ENCODE measurements around the gene PDCD6IP. TPM values are rescaled to one million over a fixed set of nuclear protein-coding genes. Genes with fewer than 3 reads are reported as not detected.
"Not testable (repeated sequence)": the region's sequence is repeated elsewhere in the genome, so short reads cannot be mapped to it uniquely, and the experiment has no call there.

PDCD6IP gene
- polyA plus RNA-seq, 6 donors from 2014 or later, result 48.1 to 97.8 (median 91.0) TPM

- not testable (repeated sequence) for H3K4me1 Mint-ChIP-seq; H3K27ac Mint-ChIP-seq; H3K4me3 Mint-ChIP-seq; ATAC-seq (ENCODE audit: low read depth in 2 of 2); DNase-seq; H3K36me3 Mint-ChIP-seq; H3K9me3 Mint-ChIP-seq; H3K27me3 Mint-ChIP-seq
These were observed 17.0 kb upstream of the PDCD6IP start for GRCh38 chr3:33781413-33781812.

DNA sequence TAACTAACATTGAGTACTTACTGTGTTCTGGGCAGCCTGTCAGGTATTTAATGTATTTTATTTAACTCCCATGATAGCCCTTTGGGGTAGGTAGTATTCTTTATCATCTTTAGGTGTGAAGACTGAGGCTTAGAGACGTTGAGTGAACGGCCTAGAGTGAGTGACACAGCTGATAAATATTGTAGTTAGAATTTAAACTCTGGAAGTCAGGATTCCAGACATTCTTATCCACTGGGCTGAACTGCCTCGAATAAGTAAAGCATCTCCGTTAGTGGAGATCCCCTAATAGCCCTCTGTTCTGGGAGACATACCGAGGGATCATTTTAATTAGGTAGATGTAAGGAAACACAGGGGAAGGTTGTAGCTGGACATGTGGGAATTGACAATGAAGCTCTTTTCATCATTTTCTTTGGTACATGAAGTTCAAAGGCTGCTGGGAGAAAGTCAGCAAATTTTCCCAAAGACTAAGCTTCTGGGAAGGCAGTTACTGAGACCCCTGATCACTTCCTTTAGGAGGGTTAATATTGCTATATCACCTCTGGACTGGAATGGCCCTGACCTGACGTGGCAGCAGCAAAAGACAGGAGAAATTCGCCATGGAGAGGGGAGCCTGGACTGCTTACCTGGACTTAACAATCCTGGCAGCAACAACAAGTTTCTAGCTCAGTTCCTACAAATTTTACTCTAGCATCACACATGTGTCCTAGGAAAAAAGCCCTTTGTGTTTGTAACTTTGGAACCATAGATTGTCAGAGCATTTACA is 11.7 kb upstream of the PDCD6IP start:
- DNase-seq (no peak), ATAC-seq (ENCODE audit: low read depth in 2 of 2) (no peak)
- Mint-ChIP-seq H3K27ac (no peak overlapping the region), H3K36me3 (no peaks in the 10 kb centered on the region), H3K9me3 (no peaks in the 10 kb centered on the region), H3K4me3 (peak overlapping the region in 1 of 8 donors; percentile 25), H3K27me3 (peaks cover 0 to 15% (median 11%) of the 10 kb centered on the region in 3 donors), H3K4me1 (peaks cover 0 to 4% (median 2%) of the 10 kb centered on the region in 3 donors)

DNA sequence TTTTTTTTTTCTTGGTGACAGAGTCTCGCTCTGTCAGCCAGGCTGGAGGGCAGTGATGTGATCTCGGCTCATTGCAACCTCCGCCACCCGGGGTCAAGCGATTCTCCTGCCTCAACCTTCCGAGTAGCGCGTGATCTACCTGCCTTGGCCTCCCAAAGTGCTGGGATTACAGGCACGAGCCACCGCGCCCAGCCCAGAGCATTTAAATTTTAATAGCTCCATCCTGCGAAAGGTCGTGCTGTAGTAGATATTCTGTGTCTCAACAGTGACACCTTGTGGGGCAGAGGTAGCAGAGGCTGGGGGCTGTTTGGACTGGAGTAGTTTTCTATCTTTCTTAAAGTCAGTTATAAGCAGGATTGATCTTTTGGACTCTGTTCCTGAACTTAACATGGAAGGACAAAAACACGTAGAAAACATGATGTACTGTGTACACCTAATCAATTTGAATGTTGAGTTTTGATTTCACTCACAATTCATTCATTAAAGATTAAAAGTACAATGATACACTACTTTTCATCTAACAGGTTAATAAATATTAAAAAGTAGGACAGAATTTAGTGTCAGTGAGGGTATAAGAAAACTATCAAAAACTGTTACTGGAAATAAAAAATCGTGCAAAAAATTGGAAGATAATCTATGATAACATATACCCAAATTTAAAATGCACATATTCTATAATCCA is 11.0 kb upstream of the PDCD6IP start:
- Mint-ChIP-seq H3K4me3 (peak overlapping the region in 2 of 8 donors; percentile 21 to 25), H3K36me3 (no peaks in the 10 kb centered on the region), H3K27me3 (peaks cover 0 to 15% (median 11%) of the 10 kb centered on the region in 3 donors), H3K27ac (peak overlapping the region in 3 of 6 donors; percentile 2 to 39 (median 3)), H3K9me3 (no peaks in the 10 kb centered on the region), H3K4me1 (peaks cover 0 to 4% (median 4%) of the 10 kb centered on the region in 3 donors)
- peak; percentile 51 for DNase-seq
- peak; percentile 90 to 98 for ATAC-seq (ENCODE audit: low read depth in 2 of 2)

DNA sequence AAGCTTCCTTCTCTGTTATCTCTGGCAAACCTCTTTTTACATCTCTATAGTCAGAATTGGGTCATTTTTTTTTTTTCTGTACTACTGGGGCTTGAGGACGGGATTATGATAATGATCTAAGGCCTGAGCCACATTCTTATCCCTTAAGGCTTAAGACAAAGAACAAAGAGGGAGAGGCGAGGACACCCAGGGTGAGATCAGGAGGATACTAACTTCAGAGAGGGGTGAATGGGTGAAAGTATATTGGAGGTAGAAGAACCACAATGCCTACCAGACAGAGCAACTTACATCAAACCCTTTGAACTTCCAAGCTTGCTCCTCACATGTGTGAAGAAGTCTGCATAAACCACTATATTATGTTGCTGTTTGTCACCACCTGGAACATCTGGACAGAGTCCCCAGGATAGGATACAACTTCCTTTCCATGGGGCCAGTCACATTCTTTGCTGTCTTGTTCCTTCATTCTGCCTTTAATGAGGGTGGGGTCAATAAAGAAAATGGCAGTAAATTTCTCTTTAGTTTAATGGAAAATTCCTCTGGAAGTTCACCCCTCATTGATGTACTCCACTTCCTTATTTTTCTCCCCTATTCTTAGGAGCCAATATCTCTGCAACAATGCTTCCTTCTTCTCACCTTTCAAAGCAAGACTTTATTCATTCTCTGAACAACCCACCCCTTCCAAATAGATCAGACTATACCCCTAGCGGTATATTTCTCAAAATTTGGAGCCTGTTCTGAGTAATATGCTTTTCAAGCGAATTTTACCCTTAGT is 9.1 kb upstream of the PDCD6IP start:
- no peak for ATAC-seq (ENCODE audit: low read depth in 2 of 2)
- DNase-seq, result no peak
- no peak overlapping the region for H3K27ac Mint-ChIP-seq
- no peaks in the 10 kb centered on the region for H3K36me3 Mint-ChIP-seq
- H3K27me3 Mint-ChIP-seq, result peaks cover 0 to 15% (median 11%) of the 10 kb centered on the region in 3 donors
- H3K9me3 Mint-ChIP-seq, result no peaks in the 10 kb centered on the region
- H3K4me1 Mint-ChIP-seq, result peaks cover 0 to 4% (median 4%) of the 10 kb centered on the region in 3 donors
- H3K4me3 Mint-ChIP-seq, result no peak overlapping the region

DNA sequence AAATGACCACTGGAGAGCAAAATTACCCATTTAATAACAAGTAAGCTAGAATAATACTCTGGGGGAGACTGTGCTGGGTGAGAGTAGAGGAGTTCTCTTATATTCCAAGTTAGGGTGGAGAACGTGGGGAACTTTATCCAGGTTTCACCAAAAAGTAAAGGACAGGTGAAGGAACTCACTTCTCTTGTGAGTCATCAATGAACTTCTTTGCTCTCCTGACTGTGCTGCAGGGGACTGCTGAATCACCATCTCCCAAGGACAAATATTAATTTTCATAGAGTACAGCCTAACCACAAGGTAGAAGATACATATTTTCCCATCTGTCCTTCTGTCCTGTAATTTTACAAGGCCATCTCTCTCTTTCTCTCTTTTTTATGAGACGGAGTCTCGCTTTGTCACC is 8.3 kb upstream of the PDCD6IP start:
- Mint-ChIP-seq H3K4me3 (no peak overlapping the region), H3K4me1 (peaks cover 0 to 4% (median 4%) of the 10 kb centered on the region in 3 donors), H3K36me3 (no peaks in the 10 kb centered on the region), H3K9me3 (no peaks in the 10 kb centered on the region), H3K27me3 (peaks cover 0 to 15% (median 11%) of the 10 kb centered on the region in 3 donors), H3K27ac (no peak overlapping the region)
- ATAC-seq (ENCODE audit: low read depth in 2 of 2), result no peak
- no peak for DNase-seq

GRCh38 chr3:33791477-33792166 is 6.8 kb upstream of the PDCD6IP start:
- H3K4me3 Mint-ChIP-seq, result no peak overlapping the region
- DNase-seq (no peak), ATAC-seq (ENCODE audit: low read depth in 2 of 2) (no peak)
- peaks cover 0 to 15% (median 11%) of the 10 kb centered on the region in 3 donors for H3K27me3 Mint-ChIP-seq
- peaks cover 0 to 4% (median 4%) of the 10 kb centered on the region in 3 donors for H3K4me1 Mint-ChIP-seq
- H3K27ac Mint-ChIP-seq, result peak overlapping the region in 2 of 6 donors; percentile 2 to 11
- no peaks in the 10 kb centered on the region for H3K36me3 Mint-ChIP-seq
- no peaks in the 10 kb centered on the region for H3K9me3 Mint-ChIP-seq

GRCh38 chr3:33792167-33792892 is 6.1 kb upstream of the PDCD6IP start:
- Mint-ChIP-seq H3K36me3 (no peaks in the 10 kb centered on the region), H3K4me1 (peaks cover 0 to 4% (median under 1%) of the 10 kb centered on the region in 3 donors), H3K27ac (peak overlapping the region in 1 of 6 donors; percentile 2), H3K9me3 (no peaks in the 10 kb centered on the region), H3K4me3 (peak overlapping the region in 1 of 8 donors; percentile 10), H3K27me3 (peaks cover 0 to 12% (median 8%) of the 10 kb centered on the region in 3 donors)
- no peak for DNase-seq
- no peak for ATAC-seq (ENCODE audit: low read depth in 2 of 2)

GRCh38 chr3:33795131-33795530 is 3.3 kb upstream of the PDCD6IP start:
- Mint-ChIP-seq H3K4me3 (peak overlapping the region in 1 of 8 donors; percentile 70), H3K27ac (no peak overlapping the region), H3K4me1 (peaks cover 18 to 23% (median 22%) of the 10 kb centered on the region in 3 donors), H3K36me3 (no peaks in the 10 kb centered on the region), H3K9me3 (no peaks in the 10 kb centered on the region), H3K27me3 (no peaks in the 10 kb centered on the region)
- no peak for ATAC-seq (ENCODE audit: low read depth in 2 of 2)
- DNase-seq, result no peak

DNA sequence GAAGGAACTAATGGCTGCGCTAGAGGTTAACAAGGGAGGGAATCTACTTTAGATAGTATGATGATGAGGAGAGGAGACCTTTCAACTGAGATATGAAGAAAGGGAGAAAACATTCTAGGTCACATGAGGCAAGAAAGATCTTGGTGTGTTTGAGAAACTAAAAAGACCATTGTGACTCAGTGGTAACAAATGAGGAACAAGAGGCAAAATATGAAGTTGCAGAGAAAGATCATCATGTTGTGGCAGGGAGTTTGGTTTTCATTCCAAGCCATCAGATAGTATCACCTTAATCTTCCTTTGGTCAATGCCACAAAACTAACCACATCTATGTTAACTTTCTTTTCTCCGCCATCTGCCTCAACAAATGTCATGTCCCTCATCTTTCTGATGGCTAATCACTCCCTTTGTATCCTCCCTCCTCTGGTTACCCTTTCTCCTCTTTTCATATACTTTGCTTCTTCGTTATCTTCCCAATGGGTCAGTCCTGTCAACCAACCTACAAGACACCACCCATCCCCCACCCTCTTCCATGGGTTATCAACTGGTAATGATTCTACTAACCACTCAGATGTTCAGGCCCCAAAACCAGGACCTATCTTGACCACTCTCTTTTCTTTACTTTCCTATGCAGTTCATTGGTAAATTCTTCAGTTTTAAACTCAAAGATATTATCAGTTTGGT is 2.4 kb upstream of the PDCD6IP start:
- no peak for ATAC-seq (ENCODE audit: low read depth in 2 of 2)
- H3K27me3 Mint-ChIP-seq, result no peaks in the 10 kb centered on the region
- peak overlapping the region in 1 of 8 donors; percentile 70 for H3K4me3 Mint-ChIP-seq
- H3K9me3 Mint-ChIP-seq, result no peaks in the 10 kb centered on the region
- DNase-seq, result no peak
- peaks cover 25 to 32% (median 30%) of the 10 kb centered on the region in 3 donors for H3K4me1 Mint-ChIP-seq
- H3K36me3 Mint-ChIP-seq, result no peaks in the 10 kb centered on the region
- no peak overlapping the region for H3K27ac Mint-ChIP-seq

DNA sequence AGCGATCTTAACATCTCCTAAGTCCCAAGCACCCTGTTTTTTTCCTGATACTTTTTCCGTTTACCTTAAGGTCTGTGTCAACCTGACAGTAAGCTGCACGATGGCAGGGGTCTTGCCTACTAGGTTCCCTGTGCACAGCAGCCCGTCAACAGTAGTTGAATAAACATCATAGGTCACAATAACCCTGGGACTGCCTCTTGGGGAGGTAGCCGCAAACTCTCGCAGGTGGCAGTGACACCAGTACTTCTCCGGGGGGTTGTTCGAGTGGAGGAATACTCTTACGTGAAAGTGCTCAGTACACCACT is 365 bp upstream of the PDCD6IP start:
- Mint-ChIP-seq H3K9me3 (no peaks in the 10 kb centered on the region), H3K4me3 (peak overlapping the region; percentile 92 to 99 (median 98)), H3K36me3 (peaks cover 1 to 2% of the 10 kb centered on the region in 2 donors), H3K4me1 (peaks cover 32 to 49% (median 48%) of the 10 kb centered on the region in 3 donors), H3K27ac (peak overlapping the region; percentile 95 to 99 (median 99)), H3K27me3 (no peaks in the 10 kb centered on the region)
- peak; percentile 61 to 71 for ATAC-seq (ENCODE audit: low read depth in 2 of 2)
- no peak for DNase-seq

- ATAC-seq (ENCODE audit: low read depth in 2 of 2) (no peak), DNase-seq (no peak)
- peak overlapping the region; percentile 92 to 99 (median 98) for H3K4me3 Mint-ChIP-seq
- peaks cover 42 to 60% (median 59%) of the 10 kb centered on the region in 3 donors for H3K4me1 Mint-ChIP-seq
- H3K36me3 Mint-ChIP-seq, result peaks cover 12 to 13% of the 10 kb centered on the region in 2 donors
- peak overlapping the region; percentile 95 to 99 (median 99) for H3K27ac Mint-ChIP-seq
- H3K9me3 Mint-ChIP-seq, result no peaks in the 10 kb centered on the region
- H3K27me3 Mint-ChIP-seq, result no peaks in the 10 kb centered on the region
These were observed 747 bp downstream of the PDCD6IP start for GRCh38 chr3:33799202-33799551.

DNA sequence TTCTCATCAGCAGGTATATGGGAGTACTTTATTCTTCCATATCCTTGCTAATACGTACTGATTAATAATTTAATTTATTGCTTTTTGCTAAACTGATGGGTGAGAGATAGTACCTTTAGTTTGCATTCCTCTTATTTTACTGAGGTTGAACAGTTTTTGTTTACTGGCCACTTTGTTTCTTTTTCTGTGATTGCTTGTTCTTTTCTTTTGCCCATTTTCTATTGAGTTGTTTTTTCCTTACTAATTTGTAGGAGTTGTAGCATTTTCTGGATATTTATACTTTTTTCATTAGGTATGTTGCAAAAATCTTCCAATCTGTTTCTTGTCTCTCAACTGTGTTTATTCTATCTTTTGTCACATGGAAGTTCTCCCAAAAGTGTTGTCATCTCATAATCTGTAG is 4.8 kb downstream of the PDCD6IP start:
- Mint-ChIP-seq H3K4me3 (peak overlapping the region in 4 of 8 donors; percentile 2 to 61 (median 32)), H3K9me3 (no peaks in the 10 kb centered on the region), H3K27me3 (no peaks in the 10 kb centered on the region), H3K4me1 (peaks cover 59 to 83% (median 83%) of the 10 kb centered on the region in 3 donors), H3K27ac (peak overlapping the region in 5 of 6 donors; percentile 17 to 93 (median 29)), H3K36me3 (peaks cover 13 to 18% of the 10 kb centered on the region in 2 donors)
- DNase-seq, result no peak
- ATAC-seq (ENCODE audit: low read depth in 2 of 2), result no peak
